KG1 (cell line): ENCODE data around the gene PTPRK.

Source experiments
- DNase-seq: peaks from one replicate; lab custom pipeline; 2025; lab: John Stamatoyannopoulos, UW

PTPRK gene

GRCh38 chr6:128343706-128344105, 176.7 kb downstream of the PTPRK start:
- DNase-seq, result no peak

GRCh38 chr6:128339635-128340450, 180.6 kb downstream of the PTPRK start:
- no peak for DNase-seq

GRCh38 chr6:128337619-128338018, 182.8 kb downstream of the PTPRK start:
- no peak for DNase-seq

GRCh38 chr6:128336436-128337095, 183.8 kb downstream of the PTPRK start:
- DNase-seq, result no peak

GRCh38 chr6:128335963-128336362, 184.4 kb downstream of the PTPRK start:
- DNase-seq, result no peak

- no peak for DNase-seq
These were observed 186.7 kb downstream of the PTPRK start for GRCh38 chr6:128333581-128334223.

- DNase-seq, result peak; percentile 26
These were observed 192.5 kb downstream of the PTPRK start for GRCh38 chr6:128327890-128328289.

GRCh38 chr6:128323011-128323410, 197.4 kb downstream of the PTPRK start:
- DNase-seq, result no peak

GRCh38 chr6:128319946-128320345, 200.5 kb downstream of the PTPRK start:
- no peak for DNase-seq

GRCh38 chr6:128319157-128319556, 201.2 kb downstream of the PTPRK start:
- no peak for DNase-seq

GRCh38 chr6:128316258-128316929, 204.0 kb downstream of the PTPRK start:
- no peak for DNase-seq

GRCh38 chr6:128314190-128314589, 206.2 kb downstream of the PTPRK start:
- DNase-seq, result no peak

- DNase-seq, result no peak
These were observed 208.3 kb downstream of the PTPRK start for GRCh38 chr6:128311944-128312570.

GRCh38 chr6:128310451-128310850, 209.9 kb downstream of the PTPRK start:
- no peak for DNase-seq

- DNase-seq, result no peak
These were observed 212.7 kb downstream of the PTPRK start for GRCh38 chr6:128307671-128308070.

- DNase-seq, result no peak
These were observed 214.4 kb downstream of the PTPRK start for GRCh38 chr6:128305976-128306375.

GRCh38 chr6:128305228-128305627, 215.2 kb downstream of the PTPRK start:
- no peak for DNase-seq

- no peak for DNase-seq
These were observed 216.5 kb downstream of the PTPRK start for GRCh38 chr6:128303870-128304269.

- DNase-seq, result no peak
These were observed 217.5 kb downstream of the PTPRK start for GRCh38 chr6:128302942-128303341.

GRCh38 chr6:128295670-128296069, 224.7 kb downstream of the PTPRK start:
- DNase-seq, result no peak

GRCh38 chr6:128290221-128290620, 230.2 kb downstream of the PTPRK start:
- DNase-seq, result no peak

- no peak for DNase-seq
These were observed 236.3 kb downstream of the PTPRK start for GRCh38 chr6:128284128-128284527.
